SK-N-SH (cell line): ENCODE results near the gene DACT2.

ENCODE experiments used
- CTCF ChIP-seq: fragments of 200-600 bp; sonication (generic); IDR thresholded peaks from 2 replicates; pipeline ENCODE4 v1.6.1; 2017; ENCODE audit warnings: antibody characterized with exemption, mild to moderate bottlenecking, moderate library complexity
- GABPA ChIP-seq: IDR thresholded peaks from 2 replicates; pipeline ENCODE4 v1.4.0; 2012; ENCODE audit warnings: low read depth, mild to moderate bottlenecking
- MAX ChIP-seq: IDR thresholded peaks from 2 replicates; pipeline ENCODE4 v1.4.0; 2012; ENCODE audit warnings: low read depth
- MXI1 ChIP-seq: IDR thresholded peaks from 2 replicates; pipeline ENCODE4 v1.6.1; 2012; ENCODE audit warnings: mild to moderate bottlenecking, low read depth, low read length, improper control_type of control experiment
- POLR2AphosphoS5 ChIP-seq: IDR thresholded peaks from 2 replicates; pipeline ENCODE4 v1.6.1; 2012; ENCODE audit warnings: low read depth, low read length
- TAF1 ChIP-seq: IDR thresholded peaks from 2 replicates; pipeline ENCODE4 v1.6.1; 2012; ENCODE audit warnings: low read depth, mild to moderate bottlenecking, low read length, moderate library complexity, borderline replicate concordance
- TCF12 ChIP-seq: IDR thresholded peaks from 2 replicates; pipeline ENCODE4 v1.4.0; 2012
- USF1 ChIP-seq: IDR thresholded peaks from 2 replicates; pipeline ENCODE4 v1.4.0; 2012; ENCODE audit warnings: low read depth, borderline replicate concordance
- ZBTB33 ChIP-seq: IDR thresholded peaks from 2 replicates; pipeline ENCODE4 v1.4.0; 2012; ENCODE audit warnings: low read depth, borderline replicate concordance

- no peak for TF ChIP-seq POLR2AphosphoS5
- no peak for TF ChIP-seq MXI1
- no peak for TF ChIP-seq TAF1
- no peak for TF ChIP-seq CTCF
- TF ChIP-seq TCF12, result no peak
- no peak for TF ChIP-seq MAX
- no peak for TF ChIP-seq USF1
- no peak for TF ChIP-seq GABPA
- TF ChIP-seq ZBTB33, result no peak
Observed at GRCh38 chr6:168277274-168277669, 42.3 kb downstream of the DACT2 start.
